Posterior vena cava (tissue), 2 donors: ENCODE results near the gene ZMYND8. TPM values are rescaled to one million over a fixed set of nuclear protein-coding genes. Genes with fewer than 3 reads are reported as not detected.
A peak's percentile ranks its signal among the peaks of the same experiment; 100 is the strongest.
"Not testable (repeated sequence)": the region's sequence is repeated elsewhere in the genome, so short reads cannot be mapped to it uniquely, and the experiment has no call there.

Experiments used
- DNase-seq: peaks from one replicate; pipeline ENCODE4 v3.0.0-alpha.2; 2020; ENCODE audit warnings: low spot score
- intact Hi-C, 2 donors: fragments of 100-400 bp; cut with DNase I; formaldehyde crosslinking; loops; one replicate each; pipeline versions ENCODE4 v1.14.1 to v1.14.2; 2022 to 2023
- total RNA-seq, 2 donors: library from RNA; stranded (reverse); fragmentation: NEBNext Ultra II Directional; extraction: Animal tissue kit (Norgen Biotek cat#: 25700); gene quantifications; one replicate each; pipeline ENCODE4 v1.2.1, GENCODE V29; 2021
- donor health status: DM: yes; HTN: yes; CAD: no.
- donor health status: DM: yes; HTN: yes; CAD: no.

The ZMYND8 gene
- total RNA-seq, 2 donors from 2014 or later = 28.0 to 29.3 TPM

GRCh38 chr20:47280668-47281067 lies 75.8 kb downstream of the ZMYND8 start:
- no peak for DNase-seq
- intact Hi-C loops = no loop called here

- no peak for DNase-seq
- intact Hi-C loops = no loop called here
Observed at GRCh38 chr20:47280228-47280627, 76.3 kb downstream of the ZMYND8 start.

- DNase-seq = no peak
- intact Hi-C loops = loop anchor here (5.0 to 10.0 kb wide), 3 partner anchors 33 to 346 kb away; no protein-coding TSS in a partner anchor
Observed at GRCh38 chr20:47278907-47279348, 77.6 kb downstream of the ZMYND8 start.

DNA sequence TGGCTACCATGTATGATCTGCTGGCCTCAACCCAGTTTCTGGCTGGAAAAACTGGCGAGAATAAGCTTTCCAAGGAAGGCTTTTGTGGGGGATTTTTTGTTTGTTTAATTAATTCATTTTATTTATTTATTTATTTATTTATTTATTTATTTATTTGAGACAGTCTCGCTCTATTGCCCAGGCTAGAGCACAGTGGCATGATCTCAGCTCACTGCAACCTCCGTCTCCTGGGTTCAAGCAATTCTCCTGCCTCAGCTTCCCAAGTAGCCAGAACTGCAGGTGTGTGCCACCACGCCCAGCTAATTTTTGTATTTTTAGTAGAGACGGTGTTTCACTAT lies 79.0 kb downstream of the ZMYND8 start:
- DNase-seq = not testable (repeated sequence)
- intact Hi-C loops = loop anchor here (5.0 to 10.0 kb wide), 3 partner anchors 35 to 347 kb away; no protein-coding TSS in a partner anchor

DNA sequence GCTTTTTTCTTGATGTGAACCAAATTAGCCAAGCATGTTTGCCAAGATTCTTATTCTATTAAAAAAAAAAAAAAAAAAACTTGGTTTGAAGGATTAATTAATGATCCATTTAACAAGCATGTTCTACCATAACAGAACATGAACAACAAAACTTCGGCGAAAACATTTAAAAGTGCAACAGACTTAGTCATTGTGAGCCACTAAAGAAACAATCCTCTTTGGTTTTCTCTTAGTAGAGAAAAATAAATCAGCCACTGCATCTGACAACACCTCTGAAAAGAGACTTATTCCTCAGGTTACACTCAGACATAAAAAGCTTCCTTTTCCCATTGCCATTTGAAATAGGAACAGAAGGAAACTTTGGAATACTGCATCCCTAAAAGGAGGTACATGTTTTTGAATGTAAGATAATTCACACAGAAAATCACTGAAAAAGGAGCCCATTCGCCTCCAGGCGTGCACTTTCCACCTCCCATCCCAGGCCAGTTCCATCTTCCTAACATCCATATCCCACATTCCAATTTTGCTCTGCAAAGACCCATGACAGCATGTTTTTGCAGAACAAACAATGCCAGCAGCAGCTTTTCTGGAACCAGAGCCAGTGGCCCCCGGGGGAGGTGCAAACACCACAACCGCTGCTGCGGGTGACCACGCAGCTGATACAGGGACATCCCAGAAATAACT lies 79.5 kb downstream of the ZMYND8 start:
- intact Hi-C loops = loop anchor here (5.0 to 10.0 kb wide), 3 partner anchors 35 to 348 kb away; no protein-coding TSS in a partner anchor
- peak; percentile 86 for DNase-seq

DNA sequence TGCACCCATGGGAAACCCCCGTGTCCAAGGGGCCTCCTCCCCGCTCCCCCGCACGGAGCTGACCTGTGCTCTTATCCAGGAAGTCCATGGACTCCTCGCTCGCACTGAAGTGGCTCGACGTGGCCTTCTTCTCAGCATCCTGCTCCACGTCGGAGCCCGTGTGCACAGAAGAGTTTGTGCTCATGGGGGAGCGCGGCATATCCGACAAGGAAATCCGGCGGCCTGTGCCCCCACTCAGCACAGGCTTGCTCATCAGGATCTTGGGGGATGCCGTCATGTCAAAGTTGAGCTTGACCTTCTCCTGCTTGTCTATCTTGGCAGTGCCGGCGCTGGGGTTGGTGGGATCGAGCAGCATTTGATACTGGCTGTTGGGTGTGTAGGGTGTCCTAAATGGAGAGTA lies 80.2 kb downstream of the ZMYND8 start:
- no peak for DNase-seq
- intact Hi-C loops = loop anchor here (5.0 to 10.0 kb wide), 3 partner anchors 36 to 349 kb away; no protein-coding TSS in a partner anchor

- intact Hi-C loops = loop anchor here (5.0 to 10.0 kb wide), 3 partner anchors 37 to 349 kb away; no protein-coding TSS in a partner anchor
- DNase-seq = no peak
Observed at GRCh38 chr20:47275548-47275947, 81.0 kb downstream of the ZMYND8 start.

GRCh38 chr20:47274401-47275108 lies 81.9 kb downstream of the ZMYND8 start:
- intact Hi-C loops = loop anchor here (5.0 to 10.0 kb wide), 3 partner anchors 38 to 350 kb away; no protein-coding TSS in a partner anchor
- DNase-seq = no peak

DNA sequence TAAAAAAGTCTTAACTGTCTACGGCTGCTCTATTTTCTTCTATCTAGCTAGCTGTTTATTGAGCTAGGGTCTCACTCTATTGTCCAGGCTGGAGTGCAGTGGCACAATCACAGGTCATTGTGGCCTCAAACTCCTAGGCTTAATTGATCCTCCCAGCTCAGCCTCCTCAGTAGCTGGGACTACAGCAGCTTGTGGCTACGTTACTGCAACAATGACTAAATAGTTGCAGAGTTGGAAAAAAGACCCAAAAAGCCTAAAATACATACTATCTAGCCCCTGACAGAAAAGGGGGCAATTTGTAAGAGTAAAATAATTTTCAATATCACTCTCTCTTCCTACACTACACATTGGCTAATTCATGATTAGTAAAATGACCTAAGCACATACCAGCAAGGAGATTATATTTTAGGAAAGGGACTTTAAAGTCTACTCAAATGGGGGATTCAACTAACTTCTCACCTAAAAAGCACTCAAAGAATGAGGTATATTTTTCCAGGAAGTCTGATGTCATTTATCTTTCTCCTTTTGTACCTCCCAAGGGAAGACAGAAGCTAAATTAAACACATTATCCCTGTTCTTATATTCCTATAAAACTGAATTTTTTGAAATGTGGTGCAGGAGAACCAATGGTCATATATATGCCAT lies 82.8 kb downstream of the ZMYND8 start:
- DNase-seq = no peak
- intact Hi-C loops = loop anchor here in 1 of 2 donors (5.0 to 10.0 kb wide), 2 partner anchors 109 to 351 kb away; no protein-coding TSS in a partner anchor

DNA sequence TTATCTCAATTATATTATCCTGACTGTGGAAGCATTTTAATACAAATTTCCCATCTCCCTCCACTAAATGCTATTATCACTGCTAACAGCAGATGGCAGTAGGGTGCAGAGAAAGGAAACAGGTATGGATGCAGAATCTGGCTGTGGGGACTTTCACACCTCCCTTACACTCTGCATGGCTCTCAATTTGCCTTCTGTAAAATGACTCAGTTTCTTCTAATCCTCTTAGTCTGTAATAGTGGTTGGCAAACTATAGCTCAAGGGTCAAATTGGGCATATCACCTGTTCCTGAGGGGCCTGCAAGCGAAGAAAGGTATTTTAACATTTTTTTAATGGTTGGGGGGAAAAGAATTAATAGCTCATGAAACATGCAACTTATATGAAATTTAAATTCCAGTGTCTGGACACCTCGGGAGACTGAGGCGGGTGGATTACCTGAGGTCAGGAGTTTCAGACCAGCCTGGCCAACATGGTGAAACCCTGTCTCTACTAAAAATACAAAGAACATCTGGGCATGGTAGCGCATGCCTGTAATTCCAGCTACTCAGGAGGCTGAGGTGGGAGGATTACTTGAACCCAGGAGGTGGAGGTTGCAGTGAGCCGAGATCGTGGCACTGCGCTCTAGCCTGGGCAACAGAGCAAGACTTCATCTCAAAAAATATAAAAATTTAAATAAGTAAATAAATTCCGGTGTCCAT lies 83.5 kb downstream of the ZMYND8 start:
- no peak for DNase-seq
- intact Hi-C loops = loop anchor here in 1 of 2 donors (5.0 to 10.0 kb wide), 2 partner anchors 109 to 352 kb away; no protein-coding TSS in a partner anchor

DNA sequence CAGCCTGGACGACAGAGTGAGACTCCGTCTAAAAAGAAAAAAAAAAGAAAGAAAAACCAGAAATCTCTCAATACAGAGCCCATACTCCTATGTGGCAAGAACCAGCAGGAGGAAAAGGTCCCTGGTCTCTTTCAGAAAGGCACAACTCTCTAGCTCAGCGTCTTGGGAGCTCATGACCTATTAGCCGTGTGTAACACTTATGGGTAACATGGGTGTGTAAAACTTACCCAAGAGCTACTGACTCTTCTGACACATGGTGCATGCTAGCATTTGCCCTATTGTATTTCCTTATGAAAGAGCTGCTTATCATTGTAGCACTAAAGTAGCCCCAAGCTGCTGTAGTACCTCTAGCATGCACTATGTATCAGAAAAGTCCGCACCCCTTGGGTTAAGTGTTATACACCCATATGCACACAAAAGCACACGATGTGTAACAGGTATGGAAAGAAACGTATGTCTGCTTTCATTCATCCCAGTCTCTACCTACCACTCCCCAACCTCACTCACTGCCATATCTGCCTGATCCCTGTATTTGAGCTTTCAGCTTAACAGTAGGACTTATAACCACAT lies 85.4 kb downstream of the ZMYND8 start:
- intact Hi-C loops = loop anchor here in 1 of 2 donors (5.0 to 10.0 kb wide), 2 partner anchors 111 to 354 kb away; no protein-coding TSS in a partner anchor
- DNase-seq = no peak

DNA sequence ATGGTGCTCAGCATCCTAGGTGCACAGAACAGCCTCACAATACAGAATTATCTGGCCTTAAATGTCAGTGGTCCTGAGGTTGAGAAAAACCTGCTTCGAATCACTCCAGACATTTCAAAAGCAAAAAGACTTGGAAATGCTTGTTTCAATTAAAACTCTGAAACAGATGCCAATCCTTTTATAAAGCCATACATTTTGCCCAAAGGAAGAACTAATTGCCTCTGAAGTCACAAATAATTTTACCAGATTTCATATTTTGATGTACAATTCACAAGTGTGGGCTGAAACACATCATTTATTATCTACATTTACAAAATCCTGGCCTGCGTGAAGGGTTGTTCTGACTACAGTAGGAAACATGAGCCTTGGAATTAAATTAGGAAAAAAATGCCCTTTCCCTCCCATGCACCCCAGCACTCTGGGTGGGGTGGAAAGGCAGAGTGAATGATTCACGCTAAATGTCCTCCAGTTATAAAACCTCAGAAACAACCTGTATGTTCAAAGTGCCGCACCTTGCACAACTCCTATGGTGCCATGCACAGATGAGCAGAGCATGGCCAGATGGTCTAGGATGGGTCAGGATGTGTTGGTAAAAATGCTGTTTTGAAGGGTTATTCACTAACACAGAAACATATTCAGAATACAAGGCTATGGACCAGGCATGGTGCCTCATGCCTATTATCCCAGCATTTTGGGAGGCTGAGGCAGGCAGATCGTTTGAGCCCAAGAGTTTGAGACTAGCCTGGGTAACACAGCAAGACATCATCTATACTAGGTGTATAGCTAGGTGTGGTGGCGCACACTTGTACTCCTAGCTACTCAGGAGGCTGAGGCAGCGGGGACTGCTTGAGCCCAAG lies 87.0 kb downstream of the ZMYND8 start:
- intact Hi-C loops = loop anchor here in 1 of 2 donors (5.0 to 10.0 kb wide), 2 partner anchors 113 to 355 kb away; no protein-coding TSS in a partner anchor
- no peak for DNase-seq

DNA sequence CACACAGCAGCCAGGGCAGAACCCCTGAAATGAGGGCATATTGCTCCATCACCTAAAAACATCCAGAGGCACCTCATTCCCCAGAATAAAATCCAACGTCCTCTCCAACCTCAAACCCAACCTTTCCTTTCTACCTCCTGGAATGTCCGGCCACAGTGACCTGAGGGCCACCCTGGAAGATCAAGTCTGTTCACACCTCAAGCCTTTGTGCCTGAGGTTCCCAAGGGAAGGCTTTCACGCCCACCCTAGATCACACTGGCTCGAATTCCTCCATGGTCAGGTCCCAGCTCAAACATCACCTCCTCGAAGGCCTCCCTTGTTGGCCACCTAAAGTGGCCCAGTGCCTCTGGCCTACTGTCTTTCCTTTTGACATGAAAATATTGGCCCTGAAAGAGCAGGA lies 88.9 kb downstream of the ZMYND8 start:
- intact Hi-C loops = no loop called here
- no peak for DNase-seq

GRCh38 chr20:47266847-47267515 lies 89.5 kb downstream of the ZMYND8 start:
- DNase-seq = no peak
- intact Hi-C loops = no loop called here

- no peak for DNase-seq
- intact Hi-C loops = no loop called here
Observed at GRCh38 chr20:47265984-47266383, 90.5 kb downstream of the ZMYND8 start.

DNA sequence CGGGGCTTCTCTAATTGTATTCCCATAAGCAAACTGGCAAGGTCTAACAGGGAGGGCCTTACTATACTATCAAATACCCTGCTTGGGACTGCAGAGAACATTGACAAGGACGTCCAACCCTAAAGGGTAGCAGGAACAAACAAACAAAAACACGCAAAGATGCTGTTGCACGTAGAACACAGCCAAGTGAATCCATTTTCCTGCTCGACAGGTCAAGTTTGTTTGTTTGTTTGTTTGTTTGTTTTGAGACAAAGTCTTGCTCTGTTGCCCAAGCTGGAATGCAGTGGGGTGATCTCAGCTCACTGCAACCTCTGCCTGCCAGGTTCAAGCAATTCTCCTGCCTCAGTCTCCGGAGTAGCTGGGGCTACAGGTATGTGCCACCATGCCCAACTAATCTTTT lies 91.3 kb downstream of the ZMYND8 start:
- DNase-seq = no peak
- intact Hi-C loops = no loop called here

GRCh38 chr20:47264137-47264769 lies 92.2 kb downstream of the ZMYND8 start:
- intact Hi-C loops, DNase-seq: not testable (repeated sequence)
